GM19455 (cell line): ENCODE measurements around the gene ADAMTS2.

ENCODE experiments used
- ATAC-seq: cut with Tn5 transposase; IDR thresholded peaks from one replicate; pipeline ENCODE4 v1.9.1; 2021; ENCODE audit not compliant: unreplicated experiment

ADAMTS2 gene

GRCh38 chr5:179258001-179258921, 87.0 kb downstream of the ADAMTS2 start:
- ATAC-seq, result no peak

GRCh38 chr5:179257176-179257682, 88.0 kb downstream of the ADAMTS2 start:
- ATAC-seq, result no peak

DNA sequence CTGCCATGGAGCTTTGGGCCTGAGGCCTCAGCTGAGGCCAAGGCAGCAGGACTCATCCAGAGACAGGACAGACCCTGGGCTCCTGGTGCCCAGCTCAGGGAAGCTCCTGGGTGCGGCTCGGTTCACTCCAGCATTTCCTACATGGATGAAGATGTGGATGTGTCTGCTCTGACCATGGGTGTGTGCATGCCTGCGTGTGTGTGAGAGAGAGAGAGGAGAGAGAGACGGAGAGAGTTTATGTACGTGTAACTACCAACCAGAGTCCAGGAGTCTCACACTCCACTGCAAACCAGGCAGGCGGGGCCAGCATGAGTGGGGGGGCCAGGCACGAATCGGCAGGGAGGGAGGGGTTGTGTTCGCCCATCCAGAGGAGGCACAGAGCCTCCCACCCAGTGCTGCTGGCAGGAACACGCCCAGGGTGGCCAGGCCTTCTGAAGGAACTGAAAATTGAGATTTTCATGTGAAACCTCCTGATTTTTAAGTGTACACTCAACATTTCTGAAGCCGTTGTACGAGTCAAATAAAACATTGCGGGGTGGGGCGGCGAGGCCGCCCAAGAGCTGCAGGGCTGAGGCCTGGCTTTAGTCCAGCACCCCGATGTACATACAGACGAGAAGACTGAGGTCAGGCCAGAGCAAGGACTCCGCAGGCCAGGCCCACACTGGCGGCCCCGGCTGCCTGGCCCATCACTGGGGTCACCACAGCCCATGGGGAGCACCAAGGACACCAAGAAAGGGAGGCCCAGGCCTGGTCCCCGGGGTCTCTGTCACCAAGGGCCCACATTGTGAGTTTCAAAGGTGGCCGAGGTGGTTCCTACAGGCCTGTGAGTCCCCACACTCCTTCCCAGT, 88.7 kb downstream of the ADAMTS2 start:
- ATAC-seq, result no peak

GRCh38 chr5:179255527-179256327, 89.5 kb downstream of the ADAMTS2 start:
- ATAC-seq, result no peak

DNA sequence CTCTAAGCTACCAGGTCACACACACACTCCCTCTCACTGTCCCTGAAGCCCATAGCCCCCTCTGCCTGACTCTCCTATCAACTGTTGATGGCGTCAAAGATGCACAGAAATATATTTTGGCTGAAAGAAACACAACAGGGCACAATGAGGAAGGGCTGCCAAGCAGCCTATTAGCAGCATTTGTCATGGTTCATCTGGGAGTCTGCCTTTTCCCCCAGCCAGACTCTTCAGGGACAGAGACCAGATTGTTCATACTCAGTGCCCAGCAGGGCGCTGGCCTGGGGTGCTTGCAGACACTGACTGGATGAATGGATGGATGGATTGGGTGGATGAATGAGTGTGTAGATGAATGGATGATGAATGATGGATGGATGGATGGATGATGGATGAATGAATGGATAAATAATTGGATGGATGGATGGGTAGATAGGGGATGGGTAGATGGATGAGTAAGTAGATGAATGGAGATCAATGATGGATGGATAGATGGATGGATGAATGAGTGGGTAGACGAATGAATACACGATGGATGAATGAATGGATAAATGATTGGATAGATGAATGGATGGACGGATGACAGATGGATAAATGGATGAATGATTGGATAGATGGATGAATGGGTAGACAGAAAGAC, 90.5 kb downstream of the ADAMTS2 start:
- ATAC-seq, result no peak

DNA sequence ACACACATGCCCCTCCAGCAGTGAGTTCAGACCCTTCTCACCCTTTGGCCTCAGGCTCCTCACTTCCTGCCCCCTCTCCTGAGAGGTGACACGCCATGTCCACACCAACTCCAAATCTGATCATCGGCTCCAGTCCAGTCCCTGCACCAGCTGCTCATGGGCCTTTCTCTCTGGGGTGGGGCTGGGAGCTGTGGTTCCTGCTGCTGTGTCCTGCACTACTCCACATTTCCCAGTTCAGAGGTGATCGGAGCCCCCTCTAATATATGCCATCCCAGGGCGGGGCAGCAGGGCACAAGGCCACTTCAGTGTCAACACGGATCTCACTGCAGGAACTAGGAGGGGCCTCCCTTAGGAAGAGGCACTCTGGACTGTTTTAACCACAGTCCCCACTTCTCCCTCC, 91.5 kb downstream of the ADAMTS2 start:
- no peak for ATAC-seq

GRCh38 chr5:179251276-179251969, 93.8 kb downstream of the ADAMTS2 start:
- no peak for ATAC-seq

DNA sequence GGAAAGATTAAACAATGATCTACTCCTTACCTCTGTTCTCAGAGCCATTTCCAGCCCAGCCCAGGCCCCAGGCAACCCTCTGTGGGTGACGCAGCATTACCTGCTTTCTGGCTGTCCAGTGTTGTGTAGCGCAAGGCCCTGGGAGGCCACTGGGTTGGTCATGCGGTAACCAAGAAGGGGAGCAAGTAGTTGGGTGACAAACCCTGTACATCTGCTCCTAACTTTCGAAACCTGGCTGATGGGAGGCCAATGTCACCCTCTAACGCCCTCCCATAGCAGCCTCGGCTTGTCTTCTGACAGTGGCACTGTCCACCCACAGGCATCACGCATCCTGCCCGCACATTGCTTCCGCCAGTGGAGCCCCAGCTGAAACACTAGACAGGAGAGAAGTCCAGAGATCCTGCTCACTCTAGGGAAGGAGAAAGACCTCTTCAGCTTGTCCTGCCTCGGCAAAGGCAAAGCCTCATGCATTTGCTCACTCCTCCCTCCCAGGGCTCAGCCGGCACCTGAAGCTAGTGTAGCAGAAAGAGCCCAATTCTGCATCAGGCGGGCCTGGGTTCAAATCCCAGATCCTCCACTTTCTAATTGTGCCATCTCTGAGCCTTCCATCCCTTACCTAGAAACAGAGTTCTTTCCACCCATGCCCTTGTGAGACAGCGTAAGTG, 94.6 kb downstream of the ADAMTS2 start:
- ATAC-seq, result no peak

DNA sequence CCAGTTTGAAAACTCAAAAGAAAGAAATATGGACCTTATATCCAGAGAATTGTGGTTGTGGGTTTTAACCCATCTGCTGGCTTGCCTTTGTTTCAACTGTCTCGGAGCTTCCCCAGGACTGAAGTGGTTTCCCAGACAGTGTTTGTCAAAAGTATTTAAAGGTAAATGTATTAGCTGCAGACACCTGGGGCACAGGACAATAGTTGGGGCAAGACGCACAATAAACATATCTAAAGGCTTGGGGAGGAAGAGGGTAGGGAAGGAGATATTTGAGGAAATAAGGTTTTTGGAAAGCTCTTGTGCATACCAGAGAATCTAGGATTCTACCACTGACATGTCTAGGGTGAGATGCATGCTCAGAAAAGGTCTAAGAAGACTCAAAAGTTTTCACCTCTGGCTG, 99.0 kb downstream of the ADAMTS2 start:
- no peak for ATAC-seq

DNA sequence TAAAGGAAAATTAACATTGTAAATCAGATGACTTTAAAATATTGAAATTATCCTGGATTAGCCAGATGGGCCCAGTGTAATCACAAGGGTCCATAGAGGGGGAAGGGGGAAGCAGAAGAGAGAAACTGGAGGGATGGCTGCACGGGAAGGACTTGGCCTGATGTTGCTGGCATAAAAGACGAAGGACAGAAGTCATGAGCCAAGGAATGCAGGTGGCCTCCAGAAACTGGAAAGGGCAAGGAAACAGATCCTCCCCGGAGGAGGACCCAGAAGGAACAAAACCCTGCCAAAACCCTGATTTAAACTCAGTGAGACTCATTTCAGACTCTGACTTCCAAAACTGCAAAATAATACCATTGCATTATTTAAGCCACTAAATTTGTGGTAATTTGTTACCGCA, 100.2 kb downstream of the ADAMTS2 start:
- no peak for ATAC-seq

- ATAC-seq, result no peak
These were observed 101.2 kb downstream of the ADAMTS2 start for GRCh38 chr5:179244044-179244443.

DNA sequence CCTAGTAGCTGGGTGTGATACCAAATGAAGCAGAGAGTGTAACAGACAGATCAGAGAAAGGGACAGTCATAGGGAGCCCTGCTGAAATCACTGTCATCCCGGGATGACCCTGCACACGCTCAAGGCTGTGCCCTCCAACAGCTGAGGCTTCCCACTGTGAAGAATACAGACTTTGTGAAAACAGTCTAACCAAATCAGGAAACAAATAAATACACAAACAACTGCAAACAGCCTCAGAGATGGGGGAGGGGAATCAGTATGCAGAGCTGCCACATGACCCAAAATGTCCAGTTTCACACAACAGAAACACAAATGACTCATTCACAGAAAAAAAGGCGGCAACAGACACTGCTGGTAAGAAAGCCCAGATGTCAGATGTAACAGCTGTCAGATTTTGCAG, 101.9 kb downstream of the ADAMTS2 start:
- ATAC-seq, result no peak

- ATAC-seq, result no peak
These were observed 102.6 kb downstream of the ADAMTS2 start for GRCh38 chr5:179242676-179243075.

DNA sequence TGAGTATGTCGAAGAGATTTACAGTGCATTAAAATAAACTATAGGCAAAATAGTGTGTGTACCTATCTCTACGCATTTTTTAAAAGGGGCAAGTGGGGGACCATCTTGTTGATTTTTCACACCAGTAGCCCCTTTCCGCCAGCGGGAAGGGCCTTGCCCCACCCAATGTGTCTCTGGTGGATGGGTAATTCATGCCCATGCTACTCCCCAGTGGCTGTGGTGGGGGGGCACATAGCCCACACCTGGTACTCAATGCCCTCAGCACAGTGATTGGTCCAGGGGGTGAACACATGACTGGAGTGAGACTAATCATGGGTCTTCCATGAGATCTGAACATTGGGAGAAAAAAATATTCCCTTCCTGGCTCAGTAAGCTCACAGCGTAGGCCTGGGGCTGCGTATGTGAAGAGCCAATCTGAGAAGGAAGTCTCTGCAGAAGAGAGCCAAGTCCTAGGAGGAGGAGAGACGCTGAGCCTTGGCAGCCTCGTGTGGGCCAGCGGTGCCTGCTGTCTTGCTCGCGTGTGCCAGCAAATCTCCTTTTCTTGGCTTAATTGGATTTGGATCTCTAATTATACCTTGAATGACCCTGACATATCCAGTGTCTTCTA, 103.4 kb downstream of the ADAMTS2 start:
- no peak for ATAC-seq

GRCh38 chr5:179241175-179241574, 104.1 kb downstream of the ADAMTS2 start:
- no peak for ATAC-seq

GRCh38 chr5:179240561-179240960, 104.7 kb downstream of the ADAMTS2 start:
- no peak for ATAC-seq

DNA sequence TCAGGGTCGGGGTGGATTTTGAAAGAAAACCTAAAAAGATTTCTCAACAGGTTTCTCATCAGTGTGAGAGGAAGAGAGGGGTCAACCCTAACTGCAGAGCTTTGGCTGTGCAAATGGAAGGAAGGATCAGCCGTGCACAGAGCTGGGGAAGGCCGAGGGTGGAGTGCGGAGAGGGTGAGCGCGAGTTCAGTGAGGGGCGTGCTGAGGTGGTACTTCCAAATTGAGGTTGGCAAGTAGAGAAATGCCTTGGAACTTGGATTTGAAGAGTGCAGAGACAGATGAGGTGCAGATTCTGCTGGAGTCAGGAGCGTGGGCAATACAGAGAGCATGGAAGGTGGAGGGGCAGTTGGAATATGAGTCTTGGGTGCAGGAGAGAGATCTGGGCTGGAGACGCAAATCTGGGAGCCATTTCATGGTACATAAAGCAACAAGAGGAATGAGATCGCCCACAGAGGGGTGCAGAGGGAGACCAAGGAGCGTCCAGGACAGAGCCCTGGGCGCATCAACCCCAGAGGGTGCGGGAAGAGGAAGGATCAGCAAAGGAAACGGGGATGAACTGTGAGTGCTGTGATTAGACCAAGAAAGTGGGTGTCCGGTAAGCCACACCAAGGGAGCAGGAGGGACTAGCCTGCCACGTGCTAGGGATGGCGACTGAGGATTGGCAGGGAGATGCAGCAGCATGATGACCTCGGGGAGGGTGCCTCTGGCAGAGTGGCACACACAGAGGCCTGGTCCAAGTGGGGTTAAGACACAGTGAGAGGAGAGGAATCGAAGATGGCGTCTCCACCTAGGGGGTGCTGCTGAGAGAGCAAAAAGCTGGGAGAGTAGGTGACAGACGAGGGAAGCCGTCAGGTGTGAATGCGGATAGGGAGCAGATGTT, 105.8 kb downstream of the ADAMTS2 start:
- no peak for ATAC-seq

- no peak for ATAC-seq
These were observed 106.7 kb downstream of the ADAMTS2 start for GRCh38 chr5:179238628-179238970.
